ENCODE measurements around the gene MAOB.

GRCh38 chrX:43718956-43719355 is 163.3 kb downstream of the MAOB start:
- TF ChIP-seq CTCF (IDR thresholded peaks at IDR 0.05 in 2 of 3, conservative IDR thresholded peaks at IDR 0.05 in 1 of 3; ENCODE audit: insufficient read depth in 2 of 3, low read depth in 1 of 3, low read length in 3 of 3) (no peak), POLR2A (conservative IDR thresholded peaks at IDR 0.05) (no peak)

Measured in K562 (cell line).